Measurements from ENCODE around the gene ERF. TPM values are rescaled to one million over a fixed set of nuclear protein-coding genes. Genes with fewer than 3 reads are reported as not detected.

The ERF gene
- total and polyA plus RNA-seq, 2 of the 8 experiments (the other 6 are each of a cell fraction or from before 2014, with no cell fraction given) = 43.7 to 62.7 TPM

GRCh38 chr19:42251572-42252358 is 3.2 kb downstream of the ERF start:
- peaks cover 13% of the 10 kb centered on the region; the same call in 1 of the 2 replicates for H3K23me2 ChIP-seq (ENCODE audit: low read depth, low read length)
- H3K79me2 ChIP-seq (ENCODE audit: control insufficient read depth in 1 of 2, insufficient read depth in 2 of 2, low read length in 2 of 2) = peaks cover 4 to 33% of the 10 kb centered on the region in 2 experiments; a peak in 3 of 4 replicates
- peak overlapping the region; percentile 52; the same call in 1 of the 2 replicates for H2BK5ac ChIP-seq (ENCODE audit: low read depth, low read length)
- no peak overlapping the region for H4K8ac ChIP-seq (ENCODE audit: extremely low read depth, insufficient read depth, low read length)
- DNase-seq (ENCODE audit: low read depth in 1 of 2, low spot score in 2 of 2) = no peak
- peak overlapping the region in 1 of 4 experiments; percentile 99; a peak in 1 of 8 replicates for H3K4me3 ChIP-seq (ENCODE audit: extremely low read depth in 1 of 4, insufficient read depth in 2 of 4, low read depth in 3 of 4, low read length in 4 of 4)
- no peak overlapping the region for H2BK20ac ChIP-seq (ENCODE audit: low read length)
- TF ChIP-seq KDM1A (IDR thresholded peaks at IDR 0.05; ENCODE audit: borderline replicate concordance, low read length) = no peak
- no peak for TF ChIP-seq EGR1 (IDR thresholded peaks at IDR 0.05; ENCODE audit: borderline replicate concordance, low read depth, low read length)
- H3K4me1 ChIP-seq (replicated peaks in 1 of 4; ENCODE audit: control insufficient read depth in 3 of 4, insufficient read depth in 4 of 4, low read length in 3 of 4) = peaks cover 11 to 34% (median 22%) of the 10 kb centered on the region in 4 experiments
- no peaks in the 10 kb centered on the region for H3K9me3 ChIP-seq (ENCODE audit: insufficient read depth in 2 of 2, low read depth in 1 of 2, low read length in 1 of 2)
- no peak overlapping the region for H3K4ac ChIP-seq (replicated peaks; ENCODE audit: insufficient read length, low read depth, low read length)
- H3K27me3 ChIP-seq (replicated peaks in 1 of 4; ENCODE audit: control insufficient read depth in 3 of 4, extremely low read depth in 1 of 4, insufficient read depth in 3 of 4, low read length in 3 of 4) = peaks cover 0 to 3% (median 1%) of the 10 kb centered on the region in 4 experiments; a peak in 1 of 7 replicates
- peak overlapping the region; percentile 97 for H3K18ac ChIP-seq (ENCODE audit: extremely low read depth, low read length)
- peaks cover 15% of the 10 kb centered on the region for H3K79me1 ChIP-seq (ENCODE audit: low read depth, low read length)
- no peak overlapping the region for H4K5ac ChIP-seq (ENCODE audit: insufficient read length, low read depth, low read length)
- H4K91ac ChIP-seq (replicated peaks; ENCODE audit: insufficient read length, low read length) = no peak overlapping the region
- no peak overlapping the region for H2AK5ac ChIP-seq (ENCODE audit: low read depth, low read length)
- peaks cover 6 to 18% of the 10 kb centered on the region in 2 experiments for H4K20me1 ChIP-seq (replicated peaks in 1 of 2; ENCODE audit: control insufficient read depth in 1 of 2, insufficient read depth in 2 of 2, low read length in 2 of 2)
- H3K4me2 ChIP-seq (ENCODE audit: insufficient read depth in 1 of 2, low read depth in 2 of 2, low read length in 2 of 2) = peak overlapping the region; percentile 77 to 87; a peak in 3 of 4 replicates
- H3K56ac ChIP-seq (replicated peaks; ENCODE audit: insufficient read length, low read depth, low read length) = no peak overlapping the region
- no peak overlapping the region for H2AFZ ChIP-seq (ENCODE audit: low read length)
- no peak overlapping the region for H2BK120ac ChIP-seq (replicated peaks; ENCODE audit: low read depth, low read length)
- ChIA-PET POLR2A (ENCODE audit: partially characterized antibody) (interaction anchor here (0.5 to 4.4 kb wide), 10 partner anchors 8 to 203 kb away, joined by 3 to 15 read pairs (median 4); no protein-coding TSS in a partner anchor), CTCF (ENCODE audit: partially characterized antibody) (interaction anchor here (0.7 to 11.8 kb wide), 6 partner anchors 9 to 41 kb away, joined by 3 to 260 read pairs (median 6); partner anchors contain the start of gene GSK3A)
- peak overlapping the region in 1 of 4 experiments; percentile 13; a peak in 1 of 7 replicates for H3K9ac ChIP-seq (replicated peaks in 1 of 4; ENCODE audit: extremely low read depth in 1 of 4, low read depth in 3 of 4, low read length in 3 of 4)
- H3K23ac ChIP-seq (ENCODE audit: insufficient read length) = no peak overlapping the region
- 95% methylated on average over 4 of the region's 4 CpGs; no CpG with 5 or more reads in 1 of the 2 experiments for WGBS, 2 experiments (ENCODE audit: extremely low coverage in 1 of 2, insufficient coverage in 1 of 2, insufficient read length in 1 of 2, insufficient replicate concordance in 2 of 2, low coverage in 1 of 2, low lambda C conversion rate in 2 of 2, missing lambda C conversion rate in 1 of 2)
- no peak overlapping the region for H2BK12ac ChIP-seq (ENCODE audit: low read depth, low read length)
- peaks cover 0 to 20% (median 4%) of the 10 kb centered on the region in 4 experiments; a peak in 4 of 8 replicates for H3K36me3 ChIP-seq (ENCODE audit: control insufficient read depth in 2 of 4, insufficient read depth in 4 of 4, low read length in 3 of 4)
- H3K14ac ChIP-seq (ENCODE audit: insufficient read length) = no peak overlapping the region
- no peak overlapping the region for H2BK15ac ChIP-seq (ENCODE audit: low read length)
- FAIRE-seq = no peak
- H3K27ac ChIP-seq (ENCODE audit: low read depth, low read length) = 0 out of 2 replicates have a peak overlapping the region, but pooled peaks have one; percentile 28
